Pancreas (tissue), 10 donors: ENCODE results near the gene ALS2. TPM values are rescaled to one million over a fixed set of nuclear protein-coding genes. Genes with fewer than 3 reads are reported as not detected.

Source experiments
- ATAC-seq, 4 donors: fragments of 200-7000 bp; cut with Tn5 transposase; one replicate each; pipeline versions ENCODE4 v1.8.0 to v1.9.1; 2020; ENCODE audit warnings: mild to moderate bottlenecking in 4 of 4, moderate library complexity in 4 of 4
- DNase-seq, 6 donors: peaks; one replicate each; pipeline ENCODE4 v3.0.0-alpha.2; 2020
- FAIRE-seq: peaks from 2 replicates; lab custom pipeline; 2012; peaks lifted over from hg19 to GRCh38; lab: Jason Lieb, UNC
- H3K27ac ChIP-seq, 4 donors: fragments of 200-600 bp; sonication (generic); 1 replicate in 3 of 4; 2 replicates in 1 of 4; pipeline versions ENCODE4 v1.5.0 to v1.8.0; 2020
- H3K27me3 ChIP-seq, 4 donors: fragments of 200-600 bp; one replicate each; pipeline ENCODE4 v1.8.0; 2021
- H3K36me3 ChIP-seq, 3 donors: fragments of 200-600 bp; sonication (generic) in 1 of 3; one replicate each; pipeline versions ENCODE4 v1.5.0 to v1.8.0; 2020 to 2021
- H3K4me1 ChIP-seq, 3 donors: fragments of 200-600 bp; one replicate each; pipeline ENCODE4 v1.8.0; 2021
- H3K4me3 ChIP-seq, 4 donors: fragments of 200-600 bp; sonication (generic) in 2 of 4; one replicate each; pipeline versions ENCODE4 v1.5.0 to v1.8.0; 2020 to 2021
- H3K9me3 ChIP-seq, 4 donors: fragments of 200-600 bp; one replicate each; pipeline ENCODE4 v1.8.0; 2021
- WGBS, 2 donors: extraction: QIAGEN DNeasy Blood & Tissue Kit; methylation state at CpG; one replicate each; pipeline ENCODE4 v1.1.7; 2013; 5-methylcytosine and 5-hydroxymethylcytosine counted together
- intact Hi-C, 3 donors: fragments of 100-400 bp; cut with DNase I; formaldehyde crosslinking; loops; one replicate each; pipeline versions ENCODE4 v1.11.1 to v1.14.2; 2022
- polyA plus RNA-seq, 2 donors: library from polyadenylated mRNA; stranded (reverse); fragments of 200-250 nt; gene quantifications; one replicate each; pipeline ENCODE4 v1.2.3, GENCODE V29; 2013
- total RNA-seq, 6 donors: library from RNA; stranded (reverse); fragmentation: NEBNext Ultra II Directional in 4 of 6; extraction: Animal tissue kit (Norgen Biotek cat#: 25700) in 4 of 6; gene quantifications; one replicate each; pipeline versions ENCODE4 v1.2.1 to v1.2.4, GENCODE V29; 2021 to 2023
- TF ChIP-seq, protein P1 (sequence below), 4 donors: fragments of 200-600 bp; sonication (generic) in 3 of 4; IDR thresholded peaks; one replicate each; pipeline versions ENCODE4 v1.5.0 to v1.8.0; 2021; ENCODE audit warnings: antibody characterized with exemption in 4 of 4
- donor health status: healthy with polysubstance abuse.
- donor health status: DM: no; HTN: no; CAD: no; lungs with moderate emphysema.
- donor health status: DM: no; HTN: no; CAD: no.
- donor health status: control.
- donor health status: control.
- donor health status: Bipolar disorder and iron deficiency.
- donor health status: DM: yes; HTN: yes; CAD: no.
- donor health status: DM: no; HTN: no; CAD: no.
- donor health status: DM: no; HTN: no; CAD: no.
- donor health status: DM: yes; HTN: yes; CAD: no.

The ALS2 gene
- total and polyA plus RNA-seq, 8 donors = 4.8 to 12.9 (median 6.9) TPM

GRCh38 chr2:201704536-201704935, 76.2 kb downstream of the ALS2 start:
- TF ChIP-seq, protein P1, sequence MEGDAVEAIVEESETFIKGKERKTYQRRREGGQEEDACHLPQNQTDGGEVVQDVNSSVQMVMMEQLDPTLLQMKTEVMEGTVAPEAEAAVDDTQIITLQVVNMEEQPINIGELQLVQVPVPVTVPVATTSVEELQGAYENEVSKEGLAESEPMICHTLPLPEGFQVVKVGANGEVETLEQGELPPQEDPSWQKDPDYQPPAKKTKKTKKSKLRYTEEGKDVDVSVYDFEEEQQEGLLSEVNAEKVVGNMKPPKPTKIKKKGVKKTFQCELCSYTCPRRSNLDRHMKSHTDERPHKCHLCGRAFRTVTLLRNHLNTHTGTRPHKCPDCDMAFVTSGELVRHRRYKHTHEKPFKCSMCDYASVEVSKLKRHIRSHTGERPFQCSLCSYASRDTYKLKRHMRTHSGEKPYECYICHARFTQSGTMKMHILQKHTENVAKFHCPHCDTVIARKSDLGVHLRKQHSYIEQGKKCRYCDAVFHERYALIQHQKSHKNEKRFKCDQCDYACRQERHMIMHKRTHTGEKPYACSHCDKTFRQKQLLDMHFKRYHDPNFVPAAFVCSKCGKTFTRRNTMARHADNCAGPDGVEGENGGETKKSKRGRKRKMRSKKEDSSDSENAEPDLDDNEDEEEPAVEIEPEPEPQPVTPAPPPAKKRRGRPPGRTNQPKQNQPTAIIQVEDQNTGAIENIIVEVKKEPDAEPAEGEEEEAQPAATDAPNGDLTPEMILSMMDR (IDR thresholded peaks at IDR 0.05) = no peak
- Histone ChIP-seq H3K36me3 (peaks cover 0 to 30% (median 4%) of the 10 kb centered on the region in 3 donors), H3K4me1 (no peaks in the 10 kb centered on the region), H3K9me3 (no peaks in the 10 kb centered on the region), H3K4me3 (no peak overlapping the region), H3K27me3 (no peaks in the 10 kb centered on the region), H3K27ac (no peak overlapping the region)
- DNase-seq (no peak), FAIRE-seq (no peak), ATAC-seq (no peak)
- intact Hi-C loops = no loop called here
- 85 to 88% methylated on average over 5 of the region's 5 CpGs for WGBS, 2 donors

DNA sequence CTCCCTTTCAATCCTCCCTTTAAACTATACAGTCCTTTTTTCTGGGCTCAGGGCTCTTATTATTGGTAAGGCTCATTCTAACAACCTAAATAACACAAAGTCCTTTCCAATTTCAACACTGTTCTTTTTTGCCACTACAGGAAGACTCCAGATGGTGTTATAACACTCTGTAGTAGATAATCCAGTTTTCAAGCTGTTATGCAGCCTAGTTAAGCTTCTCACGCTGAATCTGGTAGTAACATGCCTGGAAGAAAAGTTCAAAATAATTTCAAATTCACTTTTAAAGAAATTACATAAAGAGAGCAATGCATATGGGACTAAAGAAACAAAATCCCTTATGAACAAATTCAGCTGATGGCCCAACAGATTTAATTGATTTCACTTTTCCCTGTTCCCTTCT, 79.1 kb downstream of the ALS2 start:
- no peak for ATAC-seq
- intact Hi-C loops = no loop called here
- H3K27me3 ChIP-seq = no peaks in the 10 kb centered on the region

GRCh38 chr2:201699416-201699815, 81.3 kb downstream of the ALS2 start:
- H3K4me3 ChIP-seq = no peak overlapping the region
- no peak for ATAC-seq
- intact Hi-C loops = no loop called here
- no peak for DNase-seq
- FAIRE-seq = no peak
- no peaks in the 10 kb centered on the region for H3K4me1 ChIP-seq
- WGBS, 2 donors = 84 to 89% methylated on average over 1 of the region's 1 CpG
- peaks cover 0 to 23% (median 0%) of the 10 kb centered on the region in 3 donors for H3K36me3 ChIP-seq
- TF ChIP-seq, protein P1 (IDR thresholded peaks at IDR 0.05) = no peak
- H3K27ac ChIP-seq = peak overlapping the region in 1 of 4 donors; percentile 23
- no peaks in the 10 kb centered on the region for H3K27me3 ChIP-seq
- H3K9me3 ChIP-seq = no peaks in the 10 kb centered on the region

More for the DNA sequence above, 79.1 kb downstream of the ALS2 start:
- Histone ChIP-seq H3K4me1 (no peaks in the 10 kb centered on the region), H3K4me3 (no peak overlapping the region), H3K36me3 (peaks cover 0 to 30% (median 0%) of the 10 kb centered on the region in 3 donors), H3K27ac (no peak overlapping the region), H3K9me3 (no peaks in the 10 kb centered on the region)
- WGBS, 2 donors = 93 to 96% methylated on average over 1 of the region's 1 CpG
- TF ChIP-seq, protein P1 (IDR thresholded peaks at IDR 0.05) = no peak
- DNase-seq (no peak), FAIRE-seq (no peak)

DNA sequence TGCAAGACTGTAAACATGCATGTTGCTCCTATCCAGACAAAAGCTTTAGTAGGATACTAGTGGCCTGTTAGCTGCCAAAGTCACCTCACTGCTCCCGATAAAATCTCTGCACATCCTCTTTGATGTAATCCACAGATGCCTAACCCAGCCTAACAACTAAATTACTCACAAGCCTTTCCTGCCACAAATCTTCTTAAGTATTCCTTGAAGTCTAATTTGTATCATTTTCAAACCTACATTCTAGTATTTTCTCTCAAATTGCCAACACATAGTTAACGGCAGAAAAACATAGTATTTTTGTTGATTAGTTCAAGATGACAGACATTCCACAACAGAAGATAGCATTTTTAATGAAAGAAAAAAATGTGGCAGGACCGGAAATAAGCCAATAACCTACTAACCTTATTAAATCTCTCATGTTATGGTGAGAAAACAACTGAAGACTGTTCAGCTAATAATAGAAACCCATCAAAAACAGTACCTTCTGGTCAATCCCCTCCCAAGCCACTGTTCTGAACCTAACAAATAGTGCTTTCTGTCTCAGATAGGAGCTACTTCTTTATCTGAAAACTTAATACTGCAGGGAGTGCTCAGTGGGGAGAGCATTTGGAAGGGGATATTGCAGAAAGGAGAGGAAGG, 82.0 kb downstream of the ALS2 start, which contains the start of gene MPP4:
Gene MPP4 (minus strand): TSS at position 57 of the 639 bp plus-strand sequence. CDS start 4,690 bp downstream, outside the sequence.
- intact Hi-C loops = no loop called here
- ATAC-seq (no peak), DNase-seq (no peak), FAIRE-seq (no peak)
- Histone ChIP-seq H3K36me3 (peaks cover 0 to 17% (median 0%) of the 10 kb centered on the region in 3 donors), H3K4me1 (no peaks in the 10 kb centered on the region), H3K27me3 (no peaks in the 10 kb centered on the region), H3K4me3 (no peak within 1 kb of the TSS), H3K27ac (peak within 1 kb of the TSS in 1 of 4 donors; percentile 23), H3K9me3 (no peaks in the 10 kb centered on the region)
- WGBS, 2 donors = 29 to 39% methylated on average over 3 of the region's 3 CpGs
- TF ChIP-seq, protein P1 (IDR thresholded peaks at IDR 0.05) = no peak

GRCh38 chr2:201697899-201698298, 82.8 kb downstream of the ALS2 start:
- TF ChIP-seq, protein P1 (IDR thresholded peaks at IDR 0.05) = no peak
- H3K4me1 ChIP-seq = no peaks in the 10 kb centered on the region
- ATAC-seq (peak in 2 of 4 donors; percentile 29 to 51), DNase-seq (no peak), FAIRE-seq (no peak)
- H3K27me3 ChIP-seq = no peaks in the 10 kb centered on the region
- H3K4me3 ChIP-seq = no peak overlapping the region
- H3K27ac ChIP-seq = no peak overlapping the region
- peaks cover 0 to 10% (median 0%) of the 10 kb centered on the region in 3 donors for H3K36me3 ChIP-seq
- intact Hi-C loops = no loop called here
- WGBS, 2 donors = 51 to 66% methylated on average over 2 of the region's 2 CpGs
- H3K9me3 ChIP-seq = no peaks in the 10 kb centered on the region
